Kidney epithelial cell (primary cell): ENCODE data around the gene CDH8. TPM values are rescaled to one million over a fixed set of nuclear protein-coding genes. Genes with fewer than 3 reads are reported as not detected.

ENCODE experiments used
- DNase-seq: peaks from one replicate; pipeline ENCODE4 v3.0.0-alpha.2; 2010; ENCODE audit warnings: low read depth
- H3K27me3 ChIP-seq: 2 replicates; pipeline ENCODE4 v1.6.0; 2011; ENCODE audit warnings: low read length; ENCODE audit not compliant: control insufficient read depth, insufficient read depth
- H3K36me3 ChIP-seq: 2 replicates; pipeline ENCODE4 v1.5.1; 2011; ENCODE audit warnings: low read length; ENCODE audit not compliant: control insufficient read depth, insufficient read depth
- H3K4me3 ChIP-seq: 2 replicates; pipeline ENCODE4 v1.5.1; 2011; ENCODE audit warnings: low read depth, mild to moderate bottlenecking, control low read depth, low read length
- total RNA-seq: library from RNA; depleted of rRNA; stranded (reverse); fragments of >200 nt; gene quantifications from 2 replicates; pipeline ENCODE4 v1.2.3, GENCODE V29; 2015
- TF ChIP-seq, protein P1 (sequence below): IDR thresholded peaks from 2 replicates; pipeline ENCODE4 v1.5.1; 2011; ENCODE audit warnings: mild to moderate bottlenecking, moderate library complexity, low read length, control low read depth, inconsistent platforms; ENCODE audit not compliant: insufficient read depth, poor library complexity, severe bottlenecking

Gene CDH8
- total RNA-seq, 1 donor from 2014 or later: 0.92 TPM

DNA sequence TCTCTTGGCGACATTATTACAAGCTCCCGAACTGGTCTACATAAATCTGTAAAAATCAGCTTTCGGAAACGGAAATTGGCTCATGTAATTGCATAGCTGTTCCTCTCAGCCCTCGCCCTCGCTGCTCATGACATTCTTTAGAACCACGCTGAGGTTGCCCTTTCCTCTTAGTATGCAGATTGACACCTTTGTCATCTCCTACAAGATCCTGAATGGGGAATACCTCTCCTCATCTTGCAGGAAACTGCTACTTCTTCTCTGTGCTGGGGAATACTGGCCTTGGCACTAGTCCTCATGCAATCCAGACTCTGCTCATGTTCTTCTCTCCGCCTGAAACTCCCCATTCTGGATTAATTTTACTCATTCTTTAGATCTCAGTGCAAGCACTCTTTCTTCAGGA, 22.2 kb upstream of the CDH8 start:
- Histone ChIP-seq H3K4me3 (no peak overlapping the region), H3K27me3 (no peaks in the 10 kb centered on the region), H3K36me3 (no peaks in the 10 kb centered on the region)
- no peak for DNase-seq
- TF ChIP-seq, protein P1, sequence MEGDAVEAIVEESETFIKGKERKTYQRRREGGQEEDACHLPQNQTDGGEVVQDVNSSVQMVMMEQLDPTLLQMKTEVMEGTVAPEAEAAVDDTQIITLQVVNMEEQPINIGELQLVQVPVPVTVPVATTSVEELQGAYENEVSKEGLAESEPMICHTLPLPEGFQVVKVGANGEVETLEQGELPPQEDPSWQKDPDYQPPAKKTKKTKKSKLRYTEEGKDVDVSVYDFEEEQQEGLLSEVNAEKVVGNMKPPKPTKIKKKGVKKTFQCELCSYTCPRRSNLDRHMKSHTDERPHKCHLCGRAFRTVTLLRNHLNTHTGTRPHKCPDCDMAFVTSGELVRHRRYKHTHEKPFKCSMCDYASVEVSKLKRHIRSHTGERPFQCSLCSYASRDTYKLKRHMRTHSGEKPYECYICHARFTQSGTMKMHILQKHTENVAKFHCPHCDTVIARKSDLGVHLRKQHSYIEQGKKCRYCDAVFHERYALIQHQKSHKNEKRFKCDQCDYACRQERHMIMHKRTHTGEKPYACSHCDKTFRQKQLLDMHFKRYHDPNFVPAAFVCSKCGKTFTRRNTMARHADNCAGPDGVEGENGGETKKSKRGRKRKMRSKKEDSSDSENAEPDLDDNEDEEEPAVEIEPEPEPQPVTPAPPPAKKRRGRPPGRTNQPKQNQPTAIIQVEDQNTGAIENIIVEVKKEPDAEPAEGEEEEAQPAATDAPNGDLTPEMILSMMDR: no peak

GRCh38 chr16:62051942-62052341, 15.7 kb upstream of the CDH8 start:
- TF ChIP-seq, protein P1: no peak
- H3K27me3 ChIP-seq: no peaks in the 10 kb centered on the region
- no peak overlapping the region for H3K4me3 ChIP-seq
- no peaks in the 10 kb centered on the region for H3K36me3 ChIP-seq
- no peak for DNase-seq

GRCh38 chr16:62050793-62051192, 14.6 kb upstream of the CDH8 start:
- TF ChIP-seq, protein P1: no peak
- no peak overlapping the region for H3K4me3 ChIP-seq
- H3K27me3 ChIP-seq: no peaks in the 10 kb centered on the region
- H3K36me3 ChIP-seq: no peaks in the 10 kb centered on the region
- no peak for DNase-seq

DNA sequence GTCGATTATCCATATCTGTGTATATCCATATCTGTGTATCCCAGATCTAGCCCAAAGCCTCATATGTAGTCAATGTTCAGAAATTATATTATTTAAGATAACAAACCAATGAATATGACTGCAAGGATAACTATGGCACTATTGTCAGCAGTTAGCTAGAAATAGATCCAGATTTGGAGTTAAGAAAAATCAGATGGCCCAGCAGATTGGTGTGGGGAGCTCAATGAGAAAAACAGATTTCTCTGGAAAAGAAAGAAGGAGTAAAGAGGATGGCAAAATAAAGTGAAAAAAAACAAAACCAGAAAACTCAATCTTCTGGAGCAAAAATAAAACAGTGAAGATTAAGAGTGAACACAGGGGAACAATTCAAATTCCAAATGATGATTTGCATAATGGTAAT, 10.6 kb upstream of the CDH8 start:
- no peaks in the 10 kb centered on the region for H3K27me3 ChIP-seq
- TF ChIP-seq, protein P1: no peak
- no peaks in the 10 kb centered on the region for H3K36me3 ChIP-seq
- no peak overlapping the region for H3K4me3 ChIP-seq
- DNase-seq: no peak

DNA sequence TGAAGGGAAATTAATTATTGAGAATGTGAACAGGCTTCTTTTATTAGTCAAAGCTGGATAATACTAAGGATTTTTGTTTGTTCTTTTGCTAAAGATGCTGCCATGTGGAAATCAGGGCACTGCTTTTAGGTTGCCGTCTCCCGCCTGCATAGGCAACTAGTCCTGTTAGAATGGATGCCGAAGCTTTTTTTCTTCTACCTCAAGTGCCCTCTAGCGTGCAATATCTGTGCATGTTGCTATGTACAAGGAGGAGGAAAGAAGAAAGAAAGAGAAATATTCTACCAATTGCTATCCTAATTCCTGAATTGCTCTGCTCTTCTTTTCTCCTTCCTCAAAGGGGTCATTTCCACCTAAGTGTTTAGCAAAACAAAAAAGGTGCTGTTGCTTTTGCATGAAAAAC, 5.2 kb upstream of the CDH8 start:
- peak; percentile 21 for DNase-seq
- H3K4me3 ChIP-seq: no peak overlapping the region
- no peaks in the 10 kb centered on the region for H3K36me3 ChIP-seq
- H3K27me3 ChIP-seq: peaks cover 16% of the 10 kb centered on the region
- TF ChIP-seq, protein P1: peak; percentile 73

DNA sequence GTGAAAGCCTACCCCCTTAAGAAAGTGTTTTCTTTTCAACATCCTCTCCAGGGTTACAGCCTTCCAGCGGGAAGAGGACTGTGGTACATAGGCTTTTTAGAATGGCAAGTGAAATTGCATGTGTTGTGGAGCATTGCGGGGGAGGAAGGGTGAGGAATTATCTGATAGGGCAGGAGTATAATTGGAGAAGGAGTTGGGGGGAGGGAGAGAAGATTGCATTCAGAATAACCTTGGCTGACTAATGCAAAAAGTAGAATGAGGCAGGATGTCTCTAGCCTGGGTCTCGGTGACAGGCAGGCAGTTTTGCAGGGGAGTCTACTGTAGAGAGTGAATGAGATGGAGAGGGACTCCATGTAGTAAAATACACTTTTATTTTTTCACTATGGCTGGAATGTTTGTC, 2.4 kb upstream of the CDH8 start:
- Histone ChIP-seq H3K27me3 (peaks cover 39% of the 10 kb centered on the region), H3K36me3 (no peaks in the 10 kb centered on the region), H3K4me3 (no peak overlapping the region)
- no peak for DNase-seq
- TF ChIP-seq, protein P1: no peak
